Astrocyte (in vitro differentiated cells and primary cell): ENCODE data around the gene DGKH.

ENCODE experiments used
- EZH2 ChIP-seq: IDR thresholded peaks from 2 replicates; pipeline ENCODE4 v1.6.1; 2012; ENCODE audit warnings: mild to moderate bottlenecking, low read length, inconsistent platforms; ENCODE audit not compliant: insufficient read depth
- TF ChIP-seq, protein P1 (sequence below): IDR thresholded peaks from 2 replicates; pipeline ENCODE4 v1.5.1; 2011; ENCODE audit warnings: low read depth, mild to moderate bottlenecking, inconsistent platforms, low read length, moderate library complexity; ENCODE audit not compliant: insufficient read depth

DNA sequence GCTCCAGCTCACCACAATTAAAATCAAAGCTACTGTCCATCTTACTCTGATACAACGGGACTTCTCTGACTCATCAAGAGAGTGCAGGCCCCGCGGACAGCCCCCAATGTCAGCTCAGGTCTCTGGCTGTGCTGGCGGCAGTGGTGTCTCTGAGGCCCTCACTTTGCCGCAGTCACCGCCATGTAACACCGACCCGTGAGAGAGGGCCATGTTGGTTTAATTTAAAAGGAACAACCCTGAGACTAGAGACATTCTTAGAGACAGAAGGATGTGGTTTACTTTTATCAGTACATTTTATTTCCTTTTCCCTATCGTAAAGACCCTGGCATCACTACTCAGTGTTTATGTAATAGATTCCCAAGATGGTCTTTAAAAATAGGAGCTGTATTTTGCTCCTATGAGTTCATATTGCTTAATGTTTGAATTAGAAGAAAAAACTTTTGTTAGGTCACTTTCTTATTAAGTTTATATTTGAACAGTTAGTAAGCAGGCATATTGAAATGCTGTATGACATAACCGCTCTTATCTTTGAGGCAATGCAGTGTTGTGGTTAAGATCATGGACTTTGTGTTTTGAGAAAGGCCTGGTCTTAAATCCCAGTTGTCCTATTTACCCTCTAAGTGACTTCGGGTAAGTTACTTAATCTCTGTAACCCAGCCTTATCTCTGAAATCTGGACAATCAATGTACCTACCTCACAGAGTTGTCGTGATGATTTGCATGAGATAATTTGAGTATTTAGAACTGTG is 23.4 kb downstream of the DGKH start:
- TF ChIP-seq, protein P1, sequence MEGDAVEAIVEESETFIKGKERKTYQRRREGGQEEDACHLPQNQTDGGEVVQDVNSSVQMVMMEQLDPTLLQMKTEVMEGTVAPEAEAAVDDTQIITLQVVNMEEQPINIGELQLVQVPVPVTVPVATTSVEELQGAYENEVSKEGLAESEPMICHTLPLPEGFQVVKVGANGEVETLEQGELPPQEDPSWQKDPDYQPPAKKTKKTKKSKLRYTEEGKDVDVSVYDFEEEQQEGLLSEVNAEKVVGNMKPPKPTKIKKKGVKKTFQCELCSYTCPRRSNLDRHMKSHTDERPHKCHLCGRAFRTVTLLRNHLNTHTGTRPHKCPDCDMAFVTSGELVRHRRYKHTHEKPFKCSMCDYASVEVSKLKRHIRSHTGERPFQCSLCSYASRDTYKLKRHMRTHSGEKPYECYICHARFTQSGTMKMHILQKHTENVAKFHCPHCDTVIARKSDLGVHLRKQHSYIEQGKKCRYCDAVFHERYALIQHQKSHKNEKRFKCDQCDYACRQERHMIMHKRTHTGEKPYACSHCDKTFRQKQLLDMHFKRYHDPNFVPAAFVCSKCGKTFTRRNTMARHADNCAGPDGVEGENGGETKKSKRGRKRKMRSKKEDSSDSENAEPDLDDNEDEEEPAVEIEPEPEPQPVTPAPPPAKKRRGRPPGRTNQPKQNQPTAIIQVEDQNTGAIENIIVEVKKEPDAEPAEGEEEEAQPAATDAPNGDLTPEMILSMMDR, result no peak
- no peak for TF ChIP-seq EZH2
